Right lobe of liver (tissue), 4 donors: Measurements from ENCODE around the gene CABS1.

Experiments
- CTCF ChIP-seq, 4 donors: fragments of 200-600 bp in 3 of 4; fragments of 450-650 bp in 1 of 4; IDR thresholded peaks; one replicate each; pipeline versions ENCODE4 v1.5.1 to v1.8.0; 2016 to 2022; ENCODE audit warnings: antibody characterized with exemption in 4 of 4, mild to moderate bottlenecking in 2 of 4
- POLR2A ChIP-seq: fragments of 450-650 bp; IDR thresholded peaks from one replicate; pipeline ENCODE4 v1.6.1; 2017; ENCODE audit warnings: antibody characterized with exemption, mild to moderate bottlenecking
- donor health status: DM: no; HTN: no; CAD: no.
- donor health status: DM: no; HTN: no; CAD: no.
- donor health status: DM: no; HTN: yes; CAD: no.

GRCh38 chr4:70315928-70316327 lies 18.9 kb upstream of the CABS1 start:
- TF ChIP-seq CTCF (IDR thresholded peaks at IDR 0.05) (peak in 2 of 4 donors; percentile 5 to 10), POLR2A (no peak)
